ENCODE data around the gene NARF.

NARF gene

DNA sequence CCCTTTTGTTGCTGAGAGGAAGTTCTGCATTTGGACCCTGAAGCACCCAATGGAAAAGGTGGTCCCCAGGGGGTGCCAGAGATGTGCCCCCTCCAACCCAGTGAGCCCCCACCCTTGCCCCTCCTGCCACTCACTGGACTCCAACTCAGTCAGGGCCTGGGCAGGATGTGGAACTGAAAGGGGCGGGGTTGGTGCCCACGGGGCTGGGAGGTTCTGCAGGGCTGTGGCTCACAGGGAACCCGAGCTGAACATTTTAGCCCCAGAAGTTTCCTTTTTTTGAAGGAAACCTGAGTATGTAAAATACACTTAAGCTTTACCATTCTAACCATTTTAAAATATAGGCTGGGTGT, 24.4 kb upstream of the NARF start:
- peak; percentile 61 for DNase-seq

GRCh38 chr17:82435103-82435502, 23.4 kb upstream of the NARF start:
- DNase-seq: no peak

- DNase-seq: no peak
Measured at GRCh38 chr17:82435601-82436583, 22.6 kb upstream of the NARF start.

DNA sequence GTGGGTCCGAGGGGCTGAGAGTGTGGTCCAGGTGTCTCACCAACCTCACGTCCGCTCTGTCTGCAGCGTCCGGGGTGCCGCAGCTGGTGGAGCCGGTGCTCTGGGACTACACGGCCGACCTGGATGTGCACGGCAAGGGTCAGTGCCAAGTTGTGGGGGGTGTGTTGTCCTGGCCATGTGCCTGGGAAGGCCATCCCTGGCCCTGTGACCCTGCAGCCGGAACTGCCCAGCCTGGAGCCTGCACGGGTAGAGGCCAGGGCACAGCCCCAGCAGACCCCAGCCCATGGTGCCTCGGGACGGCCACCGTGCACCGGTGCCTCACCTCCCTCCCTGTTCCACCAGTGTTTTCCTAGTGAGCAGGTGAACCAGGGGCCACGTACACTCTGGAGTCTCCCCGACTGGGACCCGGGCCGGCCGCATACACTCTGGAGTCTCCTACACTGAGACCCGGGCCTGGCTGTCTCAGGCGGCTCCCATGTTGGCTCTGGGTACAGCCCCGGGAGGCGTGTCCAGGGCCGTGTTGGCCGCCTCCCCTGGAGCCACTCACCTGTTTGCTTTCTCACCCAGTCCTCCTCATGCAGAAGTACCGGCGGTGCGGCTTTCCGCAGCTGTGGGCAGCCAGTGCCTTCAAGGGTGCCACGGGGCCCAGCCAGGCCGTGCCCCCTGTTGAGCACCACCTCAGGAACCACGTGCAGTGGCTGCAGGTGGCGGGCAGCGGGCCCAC, 21.8 kb upstream of the NARF start:
- no peak for DNase-seq

DNA sequence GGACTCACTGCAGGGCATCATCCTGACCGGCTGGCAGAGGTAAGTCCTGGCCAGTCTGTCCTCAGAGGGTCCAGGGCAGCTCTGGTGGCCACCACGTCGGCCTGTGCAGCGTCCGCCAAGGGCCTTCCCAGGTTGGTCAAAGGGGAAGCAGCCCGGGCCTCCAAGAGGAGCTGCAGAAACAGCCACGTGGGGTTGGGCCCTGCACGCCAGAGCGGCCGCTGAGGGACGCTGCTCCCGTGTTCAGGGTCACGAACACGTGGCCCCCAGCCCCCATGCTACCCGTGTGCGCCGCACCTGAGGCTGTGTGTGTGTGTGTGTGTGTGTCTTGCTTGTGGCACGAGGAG, 21.2 kb upstream of the NARF start:
- DNase-seq: no peak

DNA sequence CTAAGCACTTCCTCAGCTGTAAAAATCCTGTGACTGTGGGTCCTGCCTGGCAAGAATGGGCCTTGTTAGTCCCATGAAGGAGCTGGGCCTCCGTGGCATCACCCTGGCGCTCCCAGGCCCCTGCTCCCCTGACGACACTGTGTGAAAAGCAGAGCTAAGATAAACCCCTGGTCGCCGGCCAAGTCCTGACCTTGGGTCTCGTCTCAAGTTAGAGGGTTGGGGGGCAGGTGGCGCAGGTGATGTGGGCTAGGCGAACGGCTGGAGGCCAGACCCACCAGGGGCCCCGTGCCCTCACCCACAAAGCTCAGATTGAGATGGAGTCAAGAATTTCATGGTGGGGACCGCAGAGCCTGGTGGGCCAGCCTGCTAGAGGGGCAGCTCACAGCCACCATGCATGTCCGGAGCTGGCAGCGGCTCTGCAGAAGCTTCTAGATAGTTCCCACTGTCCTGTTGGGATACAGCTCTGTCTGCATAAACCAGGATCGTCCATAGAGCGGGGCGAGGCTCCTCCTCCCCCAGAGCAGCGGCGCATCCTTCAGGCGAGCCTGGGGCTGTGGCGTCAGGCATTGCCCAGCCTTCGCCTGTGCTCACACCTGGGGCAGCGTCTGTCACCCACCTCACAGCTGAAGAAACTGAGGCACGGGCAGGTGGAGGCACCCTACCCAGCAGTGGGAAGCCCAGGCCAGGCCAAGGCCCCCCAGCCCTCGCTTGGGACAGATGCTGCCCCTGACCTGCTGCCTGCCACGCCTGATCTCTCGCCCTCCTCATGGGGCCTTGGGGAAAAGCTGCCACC, 19.9 kb upstream of the NARF start:
- DNase-seq: no peak

DNA sequence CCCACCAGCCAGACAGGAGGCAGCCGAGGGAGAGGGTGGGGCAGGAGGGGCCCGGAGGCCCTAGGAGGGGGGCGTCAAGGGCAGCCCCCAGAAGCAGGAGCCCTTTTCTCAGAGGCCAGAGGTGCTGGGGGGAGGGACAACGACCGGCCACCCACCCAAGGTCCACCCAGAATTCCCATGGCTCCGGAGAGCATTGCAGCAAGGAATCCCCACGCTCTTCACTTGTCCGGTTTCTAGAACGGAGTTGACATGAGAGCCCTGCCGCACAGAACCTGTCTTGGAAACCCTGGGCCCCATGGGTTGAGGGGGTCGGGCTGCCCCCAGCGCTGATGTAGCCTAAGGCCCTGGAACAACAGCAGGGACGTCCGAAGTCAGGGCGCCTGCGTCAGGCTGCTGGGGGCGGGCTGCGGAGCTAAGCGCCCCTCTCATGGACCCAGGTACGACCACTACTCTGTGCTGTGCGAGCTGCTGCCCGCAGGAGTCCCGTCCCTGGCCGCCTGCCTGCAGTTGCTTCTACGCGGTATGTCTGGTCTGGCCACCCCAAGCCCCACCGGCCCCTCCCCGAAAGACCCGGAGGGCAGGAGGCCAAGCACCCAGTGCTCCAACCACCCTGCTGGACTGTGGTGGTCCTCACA, 19.2 kb upstream of the NARF start:
- no peak for DNase-seq

DNA sequence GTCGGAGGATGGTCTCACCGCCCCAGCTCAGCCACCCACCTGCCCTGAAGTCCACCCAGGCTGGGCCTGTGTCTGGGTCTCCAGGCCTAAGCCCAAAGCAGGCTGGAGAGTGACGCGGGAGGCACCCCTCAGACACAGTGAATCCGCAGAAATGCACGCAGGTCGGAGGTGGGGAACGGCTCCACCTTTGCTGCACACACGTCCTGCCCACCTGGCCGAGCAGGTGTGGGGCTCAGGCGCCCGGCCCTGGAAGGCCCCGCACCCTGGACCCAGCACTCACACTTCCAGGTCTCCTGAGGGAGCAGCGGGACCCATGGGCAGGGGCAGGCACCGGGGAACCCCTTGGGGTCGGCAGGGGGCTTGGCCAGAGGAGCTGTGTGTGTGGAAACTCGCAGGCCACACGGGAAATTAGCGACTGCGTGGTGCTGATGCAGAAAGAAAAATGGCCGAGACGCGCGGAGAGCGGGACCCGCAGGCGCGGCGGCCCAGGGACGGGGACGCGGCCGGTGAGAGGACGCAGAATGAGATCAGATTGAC, 18.6 kb upstream of the NARF start:
- DNase-seq: no peak

DNA sequence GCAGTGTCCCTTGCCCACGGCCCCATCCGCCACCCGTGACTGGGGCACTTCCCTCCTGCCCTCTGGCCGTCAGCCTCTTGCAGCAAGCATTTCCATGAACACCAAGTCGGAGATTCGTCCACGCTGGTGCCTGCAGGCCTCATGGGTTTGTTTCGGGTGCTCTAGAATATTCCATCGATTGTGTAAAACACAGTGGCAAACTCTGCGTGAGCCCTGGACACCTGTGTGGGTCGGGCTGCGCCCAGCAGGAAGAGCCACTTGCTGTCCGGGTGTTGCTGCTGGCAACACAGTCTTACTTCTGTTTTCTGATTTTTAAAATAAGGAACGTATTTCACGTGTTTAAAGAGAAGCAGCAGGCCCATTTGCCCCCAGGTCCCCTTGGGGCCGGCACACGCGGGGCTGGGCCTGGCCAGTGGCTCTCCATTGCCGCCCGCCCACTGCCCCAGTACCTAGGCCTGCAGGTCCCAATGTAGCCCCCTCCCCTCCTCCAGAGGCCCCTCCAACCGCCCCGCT, 18.0 kb upstream of the NARF start:
- no peak for DNase-seq

DNA sequence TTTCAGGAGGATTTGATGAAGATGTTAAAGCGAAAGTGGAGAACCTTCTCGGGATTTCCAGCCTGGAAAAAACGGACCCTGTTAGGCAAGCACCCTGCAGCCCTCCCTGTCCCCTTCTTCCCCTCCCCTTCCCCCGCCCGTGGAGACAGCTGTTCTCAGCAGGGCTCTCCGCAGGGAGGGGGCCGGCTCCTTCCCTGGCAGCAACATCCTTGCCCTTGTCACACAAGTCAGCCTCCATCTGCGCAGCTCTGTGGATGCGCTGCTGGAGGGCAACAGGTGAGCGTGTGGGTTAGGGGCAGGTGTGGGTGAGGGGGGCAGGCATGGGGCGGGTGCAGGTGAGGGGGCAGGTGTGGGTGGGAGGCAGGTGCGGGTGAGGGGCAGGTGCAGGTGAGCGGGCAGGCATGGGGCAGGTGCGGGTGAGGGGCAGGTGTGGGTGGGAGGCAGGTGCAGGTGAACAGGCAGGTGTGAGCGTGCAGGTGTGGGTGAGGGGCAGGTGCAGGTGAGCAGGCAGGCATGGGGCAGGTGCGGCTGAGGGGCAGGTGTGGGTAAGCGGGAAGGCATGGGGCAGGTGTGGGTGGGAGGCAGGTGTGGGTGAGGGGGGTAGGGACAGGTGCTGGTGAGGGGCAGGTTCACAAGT, 17.4 kb upstream of the NARF start:
- no peak for DNase-seq

DNA sequence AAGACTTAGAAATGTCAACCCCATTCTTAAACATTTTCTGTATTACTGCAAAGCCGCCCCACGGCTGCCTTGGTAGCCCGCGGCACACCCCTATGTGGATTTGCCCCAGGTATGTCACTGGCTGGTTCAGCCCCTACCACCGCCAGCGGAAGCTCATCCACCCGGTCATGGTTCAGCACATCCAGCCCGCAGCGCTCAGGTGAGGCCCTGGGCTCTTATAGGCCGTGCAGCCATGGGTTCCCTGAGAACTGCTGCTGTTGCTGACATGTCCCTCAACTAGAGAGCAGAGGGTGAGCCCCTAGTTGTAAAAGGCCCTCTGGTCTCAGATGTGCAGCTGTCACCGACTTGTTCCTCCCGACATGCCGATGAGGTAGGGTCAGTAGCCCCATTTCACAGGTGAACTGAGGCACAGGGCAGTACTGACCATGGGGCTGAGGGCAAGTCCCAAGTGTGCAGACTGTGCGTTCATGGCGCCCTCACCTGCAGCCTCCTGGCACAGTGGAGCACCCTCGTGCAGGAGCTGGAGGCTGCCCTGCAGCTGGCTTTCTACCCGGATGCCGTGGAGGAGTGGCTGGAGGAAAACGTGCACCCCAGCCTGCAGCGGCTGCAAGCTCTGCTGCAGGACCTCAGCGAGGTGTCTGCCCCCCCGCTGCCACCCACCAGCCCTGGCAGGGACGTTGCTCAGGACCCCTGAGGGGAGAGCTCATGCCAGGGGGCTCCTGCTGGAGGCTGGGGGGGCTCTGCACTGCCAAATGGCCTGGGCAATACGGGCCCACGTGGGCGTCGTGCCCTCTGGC, 16.7 kb upstream of the NARF start:
- no peak for DNase-seq

DNA sequence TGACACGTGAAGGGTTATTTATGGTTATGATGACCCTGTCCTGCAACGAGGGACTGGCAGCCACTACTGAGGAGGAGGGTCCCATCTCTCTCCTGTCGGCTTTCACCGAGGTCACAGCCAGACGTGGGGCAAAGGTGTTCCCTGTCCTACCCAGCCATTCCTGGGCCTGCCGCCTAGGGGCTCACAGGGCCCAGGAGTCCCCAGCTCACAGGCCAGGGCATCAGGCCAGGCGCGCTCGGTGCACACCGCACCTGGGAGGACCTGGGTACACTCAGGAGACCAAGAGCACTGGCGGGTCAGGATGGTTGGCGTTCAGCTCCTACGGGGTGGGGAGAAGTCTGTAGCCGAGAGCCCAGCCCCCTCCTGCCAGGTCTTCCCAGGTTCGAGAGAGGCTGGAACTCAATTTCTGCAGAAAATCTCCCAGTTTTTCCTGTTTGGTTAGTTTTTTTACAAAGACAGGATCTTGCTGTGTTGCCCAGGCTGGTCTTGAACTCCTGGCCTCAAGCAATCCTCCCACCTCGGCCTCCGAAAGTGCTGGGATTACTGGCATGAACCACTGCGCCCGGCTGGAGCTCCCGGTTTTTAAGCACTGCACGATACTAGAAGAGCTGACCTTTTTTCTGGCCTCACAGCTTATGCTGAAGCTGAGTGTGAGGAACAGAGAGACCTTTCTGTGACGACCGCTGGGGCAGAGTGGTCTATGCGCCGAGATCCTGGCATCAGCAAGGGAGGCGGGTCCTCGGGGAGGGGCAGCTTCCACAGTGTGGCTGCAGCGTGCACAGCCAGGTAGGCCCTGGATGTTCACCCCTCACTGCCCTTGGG, 15.7 kb upstream of the NARF start:
- no peak for DNase-seq

DNA sequence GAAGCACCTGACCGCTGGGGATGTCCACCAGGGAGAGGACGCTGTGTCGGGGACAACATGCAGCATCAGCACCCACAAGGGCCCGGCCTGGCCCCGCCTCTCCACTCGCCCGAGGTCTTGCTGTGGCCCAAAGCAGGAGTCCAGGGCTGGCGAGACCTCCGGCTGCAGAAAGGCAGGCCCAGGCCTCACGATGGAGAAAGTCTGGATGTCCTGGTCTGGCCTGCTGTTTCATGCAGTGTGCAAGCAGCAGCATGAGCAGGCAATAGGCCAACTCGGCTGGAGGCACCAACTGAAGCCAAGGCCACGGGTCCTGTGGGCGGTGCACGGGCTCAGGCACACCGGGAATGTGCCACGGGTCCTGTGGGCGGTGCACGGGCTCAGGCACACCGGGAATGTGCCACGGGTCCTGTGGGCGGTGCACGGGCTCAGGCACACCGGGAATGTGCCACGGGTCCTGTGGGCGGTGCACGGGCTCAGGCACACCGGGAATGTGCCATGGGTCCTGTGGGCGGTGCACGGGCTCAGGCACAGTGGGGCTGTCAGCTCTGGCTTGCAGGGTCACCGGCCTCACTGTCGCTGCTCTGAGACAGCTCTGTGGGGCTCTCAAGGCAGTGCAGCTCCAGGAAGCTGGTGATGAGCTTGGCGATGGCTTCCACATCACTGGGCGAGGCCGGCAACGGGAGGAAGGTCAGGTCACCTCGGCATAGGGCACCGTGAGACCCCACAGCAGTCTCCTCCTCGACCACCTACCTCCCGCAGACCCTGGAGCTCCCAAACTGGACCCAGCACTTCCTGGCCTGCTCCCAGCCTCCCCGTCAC, 14.9 kb upstream of the NARF start:
- DNase-seq: no peak

- DNase-seq: no peak
Measured at GRCh38 chr17:82444284-82444893, 14.2 kb upstream of the NARF start.

DNA sequence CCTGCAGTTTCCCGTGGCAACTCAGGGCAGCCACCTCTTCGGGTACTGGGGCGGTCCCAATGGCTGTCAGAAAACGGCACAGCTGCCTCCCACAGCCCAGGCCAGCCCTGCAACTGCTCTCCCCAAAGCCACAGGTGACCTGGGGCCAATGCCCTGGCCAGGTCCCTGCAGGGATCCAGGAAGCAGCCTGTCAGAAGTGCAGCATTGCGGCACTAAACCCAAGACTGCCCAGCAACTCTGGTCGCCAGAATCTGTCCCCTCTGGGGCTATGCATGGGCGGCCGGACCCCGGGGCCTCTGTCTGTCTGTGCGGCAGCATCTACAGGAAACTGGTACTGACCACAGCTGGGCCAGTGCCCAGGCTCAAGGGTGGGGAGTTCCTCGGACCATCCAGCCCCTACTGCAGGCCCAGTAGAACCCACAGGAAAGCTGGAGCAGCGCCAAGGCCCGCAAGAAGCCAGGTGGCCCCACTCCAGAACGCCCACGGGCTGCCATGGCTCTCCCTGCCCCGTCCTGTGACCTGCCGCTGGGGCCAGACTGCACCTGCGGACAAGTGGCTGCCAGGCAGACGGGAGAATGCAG, 13.5 kb upstream of the NARF start:
- no peak for DNase-seq

DNA sequence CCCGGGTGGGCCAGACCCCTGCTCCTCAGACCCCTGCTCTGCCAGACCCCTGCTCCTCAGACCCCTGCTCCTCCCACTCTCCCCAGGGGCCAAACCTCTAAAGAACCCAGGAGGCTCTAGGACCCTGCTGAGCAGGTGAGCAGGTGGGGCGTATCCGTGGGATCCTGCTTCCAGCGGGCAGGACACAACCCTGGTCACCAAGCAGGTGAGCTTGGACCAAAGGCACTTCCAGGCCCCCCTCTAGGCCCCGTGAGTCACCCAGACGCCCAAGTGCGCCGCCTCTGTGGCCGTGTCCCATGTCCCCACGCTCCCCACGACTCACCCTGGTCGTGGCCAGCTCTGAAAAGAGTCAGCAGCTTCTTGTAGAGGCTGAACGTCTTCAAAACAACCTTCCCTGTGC, 13.0 kb upstream of the NARF start:
- DNase-seq: no peak

- no peak for DNase-seq
Measured at GRCh38 chr17:82446124-82446523, 12.4 kb upstream of the NARF start.

DNA sequence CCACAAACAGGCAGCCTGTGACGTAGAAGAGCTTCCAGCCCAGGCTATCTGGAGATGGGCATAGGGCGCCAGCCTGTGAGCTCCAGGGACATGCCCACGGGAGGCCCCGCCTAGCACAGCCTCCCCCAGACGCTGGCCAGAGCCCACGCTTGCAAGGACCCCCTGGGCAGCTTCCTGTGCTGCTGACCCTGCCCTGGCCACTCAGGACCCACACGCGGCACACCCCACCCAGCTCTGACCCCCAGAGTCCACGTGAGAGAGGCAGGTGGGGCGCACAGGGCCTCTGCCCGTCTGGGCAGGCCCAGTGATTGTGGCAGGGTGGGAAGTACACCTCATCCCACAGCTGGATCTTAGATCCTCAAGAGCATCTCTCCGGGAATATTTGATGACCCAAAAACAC, 11.9 kb upstream of the NARF start:
- DNase-seq: no peak
